Islet of Langerhans (tissue), 1 donor: Measurements from ENCODE around the gene IL12RB2.
"Not testable (repeated sequence)": the region's sequence is repeated elsewhere in the genome, so short reads cannot be mapped to it uniquely, and the experiment has no call there.

Source experiments
- FAIRE-seq: peaks from one replicate; lab custom pipeline; 2011; peaks lifted over from hg19 to GRCh38; lab: Jason Lieb, UNC

IL12RB2 gene

GRCh38 chr1:67400029-67400786, 92.5 kb downstream of the IL12RB2 start:
- not testable (repeated sequence) for FAIRE-seq

GRCh38 chr1:67401443-67401842, 93.8 kb downstream of the IL12RB2 start:
- no peak for FAIRE-seq

DNA sequence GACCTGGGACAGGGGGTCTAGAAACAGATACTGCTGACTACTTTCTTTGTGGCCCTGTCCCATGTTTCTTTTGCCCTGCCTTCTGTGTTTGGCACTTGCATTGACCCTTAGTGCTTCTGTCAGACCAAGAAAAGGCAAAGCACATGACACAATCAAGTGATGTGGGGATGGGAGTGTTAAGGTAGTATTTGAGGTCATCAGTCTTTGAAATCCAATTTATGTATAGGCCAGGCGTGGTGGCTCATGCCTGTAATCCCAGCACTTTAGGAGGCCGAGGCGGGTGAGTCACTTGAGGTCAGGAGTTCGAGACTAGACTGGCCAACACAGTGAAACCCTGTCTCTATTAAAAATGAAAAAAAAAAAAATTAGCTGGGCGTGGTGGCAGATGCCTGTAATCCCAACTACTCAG, 96.5 kb downstream of the IL12RB2 start:
- no peak for FAIRE-seq

GRCh38 chr1:67405473-67406245, 98.0 kb downstream of the IL12RB2 start:
- no peak for FAIRE-seq

- FAIRE-seq, result no peak
These were observed 99.8 kb downstream of the IL12RB2 start for GRCh38 chr1:67407498-67407897.

DNA sequence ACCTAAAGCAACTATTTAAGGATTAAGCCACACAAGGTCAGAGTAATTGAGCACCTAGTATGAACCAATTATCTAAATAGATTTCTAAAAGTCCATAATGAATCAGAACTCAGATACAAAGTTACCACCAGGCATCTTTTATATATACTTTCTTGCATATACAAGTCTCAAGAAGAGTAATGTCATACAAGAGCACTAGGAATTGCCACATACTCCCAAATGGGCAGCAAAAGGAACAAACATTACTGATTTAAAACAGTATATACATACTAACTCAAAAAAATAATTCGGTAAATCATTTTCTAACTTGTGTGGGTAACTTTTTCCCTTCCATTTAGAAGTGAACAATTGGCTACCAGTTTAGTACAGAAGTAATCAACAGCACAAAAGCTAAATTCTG, 100.5 kb downstream of the IL12RB2 start:
- FAIRE-seq, result no peak

GRCh38 chr1:67413101-67413500, 105.4 kb downstream of the IL12RB2 start:
- FAIRE-seq, result not testable (repeated sequence)

DNA sequence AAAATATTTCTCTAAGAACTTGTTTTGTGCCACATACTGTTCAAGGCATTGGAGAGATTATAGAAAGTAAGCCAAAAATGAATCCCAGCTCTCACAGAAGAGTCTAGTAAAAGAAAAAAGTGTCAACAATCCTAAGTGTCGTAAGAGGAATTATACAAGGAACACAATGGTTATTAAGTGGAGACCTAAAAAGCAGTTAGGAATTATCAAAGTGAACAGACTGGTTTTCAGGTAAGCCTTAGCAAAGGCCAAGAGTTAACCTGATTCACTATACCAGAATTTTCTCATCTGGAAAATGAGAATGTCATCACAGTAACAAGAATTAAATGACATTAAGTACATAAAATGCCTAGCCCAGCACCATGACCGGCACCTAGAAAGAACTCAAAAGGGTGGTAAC, 106.9 kb downstream of the IL12RB2 start:
- FAIRE-seq, result no peak

DNA sequence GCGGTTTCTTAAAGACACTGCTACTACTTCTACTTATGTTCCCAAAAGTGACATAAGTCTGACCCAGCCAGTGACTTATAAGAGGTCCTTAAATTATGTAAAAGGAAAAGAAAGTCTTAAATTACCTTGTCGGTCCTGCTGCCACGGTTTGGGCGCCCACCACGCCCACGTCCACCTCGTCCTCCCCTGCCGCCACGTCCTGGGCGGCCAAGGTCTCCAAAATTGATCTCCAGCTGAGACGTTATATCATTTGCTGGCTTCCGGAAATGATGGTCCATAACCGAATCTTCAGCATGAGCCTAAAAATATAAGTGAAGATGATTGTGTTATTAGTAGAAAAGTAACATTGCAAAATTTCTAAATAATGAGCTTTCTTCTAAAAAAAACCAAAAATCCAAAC, 107.4 kb downstream of the IL12RB2 start:
- no peak for FAIRE-seq

DNA sequence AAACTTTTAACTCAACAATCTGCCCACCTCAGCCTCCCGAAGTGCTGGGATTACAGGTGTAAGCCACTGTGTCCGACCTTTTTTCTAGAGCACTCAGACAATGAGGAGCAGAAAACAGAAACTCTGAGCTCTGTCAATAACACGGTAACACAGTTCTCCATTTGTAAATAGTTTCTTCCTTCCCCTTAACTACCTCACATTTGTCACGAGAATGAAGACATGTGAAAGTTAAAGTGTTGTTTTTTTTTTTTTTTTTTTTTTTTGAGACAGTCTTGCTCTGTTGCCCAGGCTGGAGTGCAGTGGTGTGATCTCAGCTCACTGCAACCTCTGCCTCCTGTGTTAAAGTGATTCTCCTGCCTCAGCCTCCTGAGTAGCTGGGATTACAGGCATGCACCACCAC, 110.1 kb downstream of the IL12RB2 start:
- FAIRE-seq, result not testable (repeated sequence)

- FAIRE-seq, result no peak
These were observed 111.3 kb downstream of the IL12RB2 start for GRCh38 chr1:67418839-67419586.

DNA sequence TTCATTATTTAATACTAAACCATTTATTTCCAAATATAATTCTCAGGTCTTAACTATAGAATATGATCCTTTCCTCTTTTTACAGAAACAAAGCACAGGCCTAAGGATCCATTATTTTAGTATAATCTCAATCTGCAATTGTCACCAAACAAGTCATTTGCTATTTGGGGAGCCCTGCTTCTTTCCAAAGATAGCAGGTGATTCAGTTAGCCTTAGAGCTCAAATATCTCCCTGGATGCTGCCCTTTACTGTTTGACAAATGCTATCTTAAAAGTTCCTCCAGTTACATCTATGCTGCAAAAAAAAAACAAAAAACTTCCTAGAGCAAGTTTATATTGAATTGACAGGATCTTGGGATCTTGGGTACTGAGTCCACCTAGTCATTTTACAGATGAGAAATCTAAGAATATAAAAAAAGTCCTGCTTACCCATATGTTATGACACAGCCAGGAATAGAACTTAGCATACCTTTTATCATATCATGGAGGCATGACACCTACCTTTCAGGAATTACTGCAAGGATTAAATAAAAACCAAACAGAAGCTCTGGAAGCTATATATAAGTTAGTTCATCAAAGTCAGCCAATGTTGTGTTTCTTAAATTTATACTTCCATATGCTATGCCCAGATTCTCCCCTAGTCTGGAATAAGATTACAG, 113.3 kb downstream of the IL12RB2 start:
- FAIRE-seq, result no peak

DNA sequence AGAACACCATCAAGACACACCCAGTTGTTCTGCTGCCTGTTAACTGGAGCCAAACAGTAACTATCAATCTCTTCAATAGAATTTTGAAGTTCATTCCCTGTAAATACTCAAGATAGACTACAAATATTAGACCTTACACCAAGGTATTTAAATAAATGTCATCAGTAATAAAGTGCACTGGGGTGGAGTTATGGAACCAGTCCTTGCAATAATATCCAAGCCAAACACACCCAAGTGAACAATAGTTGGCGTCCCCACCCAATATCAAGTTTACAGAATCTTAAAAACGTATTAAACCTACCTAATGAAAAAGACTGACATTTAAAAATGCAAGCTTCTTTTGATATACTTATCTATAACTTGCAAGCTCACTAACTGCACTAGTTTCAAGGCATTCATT, 119.8 kb downstream of the IL12RB2 start:
- FAIRE-seq, result no peak

DNA sequence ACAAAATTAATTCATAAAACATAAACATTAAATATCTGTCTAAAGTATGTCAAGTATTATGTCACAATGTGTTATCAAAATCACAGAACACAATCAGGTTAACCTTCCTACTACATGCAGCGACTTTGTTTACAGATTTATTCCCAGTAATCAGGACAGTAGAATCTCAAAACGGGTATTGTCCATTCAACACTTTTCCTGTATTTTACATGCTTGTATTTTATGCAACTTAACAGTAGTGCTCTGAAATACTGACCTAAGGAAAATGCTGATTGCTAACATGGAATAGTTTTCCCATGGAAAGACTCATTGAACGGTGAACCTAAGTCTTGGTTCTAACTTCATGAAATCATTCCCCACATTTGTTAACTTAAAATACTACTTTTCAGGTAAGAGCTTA, 120.3 kb downstream of the IL12RB2 start:
- no peak for FAIRE-seq

DNA sequence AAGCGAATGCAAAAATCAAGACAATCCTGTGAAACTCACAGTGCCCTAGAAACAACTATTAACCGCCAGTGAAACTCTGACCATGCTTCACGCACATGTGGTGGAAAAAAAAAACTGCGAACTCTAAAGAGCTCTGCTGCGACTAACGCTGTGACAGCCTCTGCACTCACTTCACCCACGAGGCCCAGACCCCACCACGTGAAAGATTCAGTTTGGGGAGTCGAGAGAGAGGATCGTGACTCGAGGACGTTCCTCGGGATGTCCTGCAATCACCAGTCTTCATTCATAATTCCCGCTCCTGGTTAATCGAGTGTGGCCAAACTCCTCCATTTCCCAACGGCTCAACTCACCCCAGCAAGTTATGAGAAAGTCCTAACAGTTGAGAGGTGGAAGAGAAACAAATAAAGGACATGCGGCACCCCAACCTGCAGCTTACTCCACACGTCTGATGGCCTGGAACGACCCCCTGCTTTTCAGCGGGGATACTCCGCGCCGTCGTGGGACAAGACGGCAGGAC, 121.4 kb downstream of the IL12RB2 start:
- no peak for FAIRE-seq

DNA sequence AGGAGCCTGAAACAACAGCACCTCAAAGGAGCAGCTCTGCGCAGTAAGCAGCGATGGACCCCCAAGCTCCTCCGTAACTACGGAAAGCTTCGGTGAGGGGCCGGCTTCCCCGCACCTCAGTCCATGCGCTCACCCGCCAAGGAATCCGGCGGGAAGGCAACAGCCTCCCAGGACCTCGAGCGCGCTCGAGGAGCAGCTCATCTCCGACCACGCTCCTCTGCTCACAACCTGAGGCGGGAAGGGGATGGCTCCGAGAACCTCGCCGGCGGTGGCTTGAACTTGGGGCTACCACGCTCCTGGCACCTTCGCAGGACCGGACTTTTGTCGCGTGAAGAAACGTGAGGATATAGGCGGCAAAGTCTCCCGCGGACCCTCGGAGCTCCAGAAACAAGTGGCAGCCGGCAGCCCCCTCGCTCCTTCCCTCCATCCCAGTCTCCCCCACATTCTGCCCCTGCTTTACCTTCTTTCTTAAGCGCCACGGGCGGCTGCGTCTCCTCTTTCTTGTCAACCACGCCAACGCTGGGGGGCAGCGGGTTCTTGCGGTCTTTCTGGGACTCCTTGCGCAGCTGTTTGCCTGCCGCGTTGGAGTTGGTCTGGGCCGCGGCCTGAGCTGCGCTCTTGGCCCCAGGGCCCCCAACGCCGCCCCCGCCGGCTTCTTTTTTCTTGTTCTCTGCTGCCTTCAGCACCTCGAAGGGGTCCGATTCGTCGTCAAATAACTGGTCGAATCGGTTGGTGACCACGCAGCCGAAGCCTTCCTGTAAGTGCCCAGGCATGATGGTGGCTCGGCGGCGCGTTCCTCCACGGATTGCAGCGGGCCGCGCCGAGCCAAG, 122.1 kb downstream of the IL12RB2 start:
- no peak for FAIRE-seq

- FAIRE-seq, result no peak
These were observed 122.9 kb downstream of the IL12RB2 start, which contains the start of gene SERBP1 for GRCh38 chr1:67430358-67431155. Gene SERBP1 (minus strand): TSS chr1:67430402. CDS start chr1:67430300, 102 bp downstream.

DNA sequence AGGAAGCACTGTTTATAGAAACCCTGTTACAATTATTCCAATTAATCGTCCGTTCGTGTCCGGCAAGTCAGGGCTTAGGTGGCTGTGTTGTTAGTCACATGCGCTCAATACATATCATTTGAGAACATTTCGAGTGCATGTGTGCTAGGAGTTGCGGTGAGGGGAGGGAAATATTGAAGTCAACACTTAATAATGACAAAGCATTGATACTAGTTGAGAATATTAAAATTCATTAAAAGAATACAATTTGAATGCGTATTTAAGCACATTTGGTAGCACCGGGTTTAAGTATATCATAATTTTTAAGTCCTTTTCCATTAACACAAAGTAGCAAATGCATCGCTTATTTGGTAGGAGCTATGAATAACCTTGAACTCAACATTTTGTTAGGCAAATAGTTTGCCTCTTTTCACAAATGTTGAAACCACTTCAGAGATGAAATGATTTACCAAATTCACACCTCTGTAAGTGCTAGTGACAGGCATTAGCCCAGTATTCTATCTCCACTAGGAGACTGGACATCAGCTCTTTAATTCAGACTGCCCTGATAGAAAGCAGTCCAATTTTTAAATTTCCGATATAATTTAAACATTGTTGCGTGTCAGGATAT, 123.6 kb downstream of the IL12RB2 start:
- FAIRE-seq, result no peak

- no peak for FAIRE-seq
These were observed 124.4 kb downstream of the IL12RB2 start for GRCh38 chr1:67431869-67432578.
